ENCODE results near the gene CCDC192. TPM values are rescaled to one million over a fixed set of nuclear protein-coding genes. Genes with fewer than 3 reads are reported as not detected.
"Not testable (repeated sequence)": the region's sequence is repeated elsewhere in the genome, so short reads cannot be mapped to it uniquely, and the experiment has no call there.

Gene CCDC192
- total RNA-seq, 4 donors from 2014 or later, result not detected

DNA sequence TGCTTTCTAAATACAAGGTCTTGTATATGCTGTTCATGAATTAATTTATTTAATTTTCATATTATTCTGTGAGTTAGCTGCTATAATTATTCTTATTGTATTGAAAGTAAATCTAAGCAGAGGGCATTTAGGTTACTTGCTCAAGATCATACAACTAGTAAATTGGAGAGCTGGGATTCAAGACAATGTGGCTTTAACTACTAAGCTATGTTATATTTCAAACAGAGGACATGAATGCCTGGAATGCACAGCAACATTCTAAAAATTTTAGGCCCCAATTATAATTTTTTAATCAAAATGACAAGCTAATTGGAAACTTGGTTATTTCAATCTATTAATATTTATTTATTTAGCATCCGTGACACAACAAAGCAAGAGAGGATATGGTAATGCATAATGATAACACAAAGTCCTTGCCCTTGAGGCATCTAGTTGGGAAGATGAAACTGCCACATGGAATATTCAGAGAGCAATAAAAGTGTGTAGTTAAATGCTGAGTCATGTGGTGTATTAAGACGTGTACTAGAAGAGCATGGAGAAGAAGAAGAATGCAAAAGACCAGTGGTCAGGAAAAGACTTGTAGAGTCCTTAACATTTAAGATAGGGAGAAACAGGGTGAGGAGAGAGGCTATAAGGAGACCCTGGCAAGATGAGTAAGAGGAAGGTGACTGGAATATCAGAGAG is 29.9 kb upstream of the CCDC192 start:
- H3K36me3 ChIP-seq, result no peaks in the 10 kb centered on the region
- H3K27ac ChIP-seq, result no peak overlapping the region
- in situ Hi-C loops (cut with MboI; ENCODE audit: low pct_ligation_motif_present in 1 of 4, low pct_unique_long_range_greater_than_20kb in 1 of 4, low sequenced_read_pairs in 3 of 4), result no loop called here
- H3K9me3 ChIP-seq, result no peaks in the 10 kb centered on the region
- 56 to 91% methylated on average over 1 to 2 of the region's 2 CpGs for WGBS, 2 donors (ENCODE audit: low coverage in 1 of 2)
- intact Hi-C loops (cut with DNase I; ENCODE audit: low total_unique reads), result no loop called here
- no peak for DNase-seq
- TF ChIP-seq, protein P1, sequence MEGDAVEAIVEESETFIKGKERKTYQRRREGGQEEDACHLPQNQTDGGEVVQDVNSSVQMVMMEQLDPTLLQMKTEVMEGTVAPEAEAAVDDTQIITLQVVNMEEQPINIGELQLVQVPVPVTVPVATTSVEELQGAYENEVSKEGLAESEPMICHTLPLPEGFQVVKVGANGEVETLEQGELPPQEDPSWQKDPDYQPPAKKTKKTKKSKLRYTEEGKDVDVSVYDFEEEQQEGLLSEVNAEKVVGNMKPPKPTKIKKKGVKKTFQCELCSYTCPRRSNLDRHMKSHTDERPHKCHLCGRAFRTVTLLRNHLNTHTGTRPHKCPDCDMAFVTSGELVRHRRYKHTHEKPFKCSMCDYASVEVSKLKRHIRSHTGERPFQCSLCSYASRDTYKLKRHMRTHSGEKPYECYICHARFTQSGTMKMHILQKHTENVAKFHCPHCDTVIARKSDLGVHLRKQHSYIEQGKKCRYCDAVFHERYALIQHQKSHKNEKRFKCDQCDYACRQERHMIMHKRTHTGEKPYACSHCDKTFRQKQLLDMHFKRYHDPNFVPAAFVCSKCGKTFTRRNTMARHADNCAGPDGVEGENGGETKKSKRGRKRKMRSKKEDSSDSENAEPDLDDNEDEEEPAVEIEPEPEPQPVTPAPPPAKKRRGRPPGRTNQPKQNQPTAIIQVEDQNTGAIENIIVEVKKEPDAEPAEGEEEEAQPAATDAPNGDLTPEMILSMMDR (IDR thresholded peaks at IDR 0.05), result no peak
- TF ChIP-seq EP300 (IDR thresholded peaks at IDR 0.05; ENCODE audit: low read depth), result no peak
- TF ChIP-seq POLR2A (IDR thresholded peaks at IDR 0.05), result no peak
- TF ChIP-seq POLR2AphosphoS5 (IDR thresholded peaks at IDR 0.05), result no peak
- H3K4me1 ChIP-seq, result no peaks in the 10 kb centered on the region
- no peak overlapping the region for H3K4me3 ChIP-seq
- H3K27me3 ChIP-seq, result no peaks in the 10 kb centered on the region

DNA sequence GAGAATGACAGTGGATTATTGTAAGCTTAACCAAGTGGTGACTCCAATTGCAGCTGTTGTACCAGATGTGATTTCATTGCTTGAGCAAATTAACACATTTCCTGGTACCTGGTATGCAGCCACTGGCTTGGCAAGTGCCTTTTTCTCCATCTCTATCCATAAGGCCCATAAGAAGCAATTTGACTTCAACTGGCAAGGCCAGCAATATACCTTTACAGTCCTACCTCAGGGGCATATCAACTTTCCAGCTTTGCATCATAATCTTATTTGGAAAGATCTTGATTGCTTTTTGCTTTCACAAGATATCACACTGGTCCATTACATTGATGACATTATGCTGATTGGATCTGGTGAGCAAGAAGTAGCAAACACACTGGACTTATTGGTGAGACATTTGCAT is 26.2 kb upstream of the CCDC192 start:
- DNase-seq; H3K27ac ChIP-seq; H3K27me3 ChIP-seq; H3K4me3 ChIP-seq; in situ Hi-C loops (cut with MboI; ENCODE audit: low pct_ligation_motif_present in 1 of 4, low pct_unique_long_range_greater_than_20kb in 1 of 4, low sequenced_read_pairs in 3 of 4); H3K9me3 ChIP-seq; H3K4me1 ChIP-seq; intact Hi-C loops (cut with DNase I; ENCODE audit: low total_unique reads); H3K36me3 ChIP-seq: not testable (repeated sequence)

DNA sequence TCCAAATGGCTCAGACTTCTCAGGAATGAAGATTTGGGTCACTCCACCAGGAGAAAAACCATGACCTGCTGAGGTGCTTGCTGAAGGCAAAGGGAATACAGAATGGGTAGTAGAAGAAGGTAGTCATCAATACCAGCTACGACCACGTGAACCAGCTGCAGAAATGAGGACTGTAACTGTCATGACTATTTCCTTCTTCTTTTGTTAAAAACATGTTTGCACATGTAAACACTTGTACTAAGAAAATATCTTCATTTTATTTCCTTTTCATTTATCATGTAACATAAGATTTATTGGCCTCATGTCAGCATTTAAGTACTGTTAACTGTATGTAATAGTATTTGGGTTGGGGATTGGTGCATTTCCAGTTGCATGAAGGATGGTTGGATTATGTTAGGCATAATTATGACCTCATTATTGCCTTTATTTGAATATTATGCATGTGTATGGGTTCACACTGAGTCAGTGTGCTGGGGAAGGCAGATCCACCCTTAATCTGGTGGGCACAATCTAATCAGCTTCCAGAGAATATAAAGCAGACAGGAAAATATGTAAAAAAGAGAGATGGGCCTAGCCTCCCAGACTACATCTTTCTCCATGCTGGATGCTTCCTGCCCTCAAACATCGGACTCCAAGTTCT is 23.4 kb upstream of the CCDC192 start:
- H3K4me1 ChIP-seq; H3K9me3 ChIP-seq; H3K27me3 ChIP-seq; DNase-seq; H3K36me3 ChIP-seq; intact Hi-C loops (cut with DNase I; ENCODE audit: low total_unique reads); in situ Hi-C loops (cut with MboI; ENCODE audit: low pct_ligation_motif_present in 1 of 4, low pct_unique_long_range_greater_than_20kb in 1 of 4, low sequenced_read_pairs in 3 of 4); H3K4me3 ChIP-seq; H3K27ac ChIP-seq: not testable (repeated sequence)
- 79 to 88% methylated on average over 3 of the region's 3 CpGs for WGBS, 2 donors (ENCODE audit: low coverage in 1 of 2)

DNA sequence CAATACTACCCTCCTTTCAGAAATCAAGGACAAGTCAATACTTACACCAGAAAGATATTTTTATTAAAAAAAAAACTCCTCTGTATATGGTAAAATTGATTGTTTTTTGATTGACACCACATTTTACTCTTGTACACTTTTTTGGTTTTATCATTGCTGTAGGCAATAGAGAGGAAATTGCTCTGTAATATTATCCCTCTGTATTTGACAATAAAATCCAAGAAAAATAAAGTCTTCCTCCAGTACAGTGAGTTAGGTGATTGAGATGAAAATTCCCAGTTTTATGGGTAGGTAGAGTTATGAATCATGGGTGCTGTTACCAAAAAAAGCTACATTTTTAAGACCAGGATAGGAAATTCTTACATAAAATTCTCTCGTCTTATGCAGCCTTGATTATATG is 22.6 kb upstream of the CCDC192 start:
- intact Hi-C loops (cut with DNase I; ENCODE audit: low total_unique reads), result no loop called here
- H3K9me3 ChIP-seq, result no peaks in the 10 kb centered on the region
- no peaks in the 10 kb centered on the region for H3K4me1 ChIP-seq
- no peaks in the 10 kb centered on the region for H3K27me3 ChIP-seq
- H3K36me3 ChIP-seq, result no peaks in the 10 kb centered on the region
- TF ChIP-seq POLR2A (IDR thresholded peaks at IDR 0.05), result no peak
- no peak for TF ChIP-seq EP300 (IDR thresholded peaks at IDR 0.05; ENCODE audit: low read depth)
- TF ChIP-seq POLR2AphosphoS5 (IDR thresholded peaks at IDR 0.05), result no peak
- TF ChIP-seq, protein P1 (IDR thresholded peaks at IDR 0.05), result no peak
- H3K27ac ChIP-seq, result no peak overlapping the region
- DNase-seq, result no peak
- no peak overlapping the region for H3K4me3 ChIP-seq
- 89 to 91% methylated on average over 1 of the region's 1 CpG for whole genome bisulfite sequencing, 2 donors (ENCODE audit: low coverage in 1 of 2)
- in situ Hi-C loops (cut with MboI; ENCODE audit: low pct_ligation_motif_present in 1 of 4, low pct_unique_long_range_greater_than_20kb in 1 of 4, low sequenced_read_pairs in 3 of 4), result no loop called here

DNA sequence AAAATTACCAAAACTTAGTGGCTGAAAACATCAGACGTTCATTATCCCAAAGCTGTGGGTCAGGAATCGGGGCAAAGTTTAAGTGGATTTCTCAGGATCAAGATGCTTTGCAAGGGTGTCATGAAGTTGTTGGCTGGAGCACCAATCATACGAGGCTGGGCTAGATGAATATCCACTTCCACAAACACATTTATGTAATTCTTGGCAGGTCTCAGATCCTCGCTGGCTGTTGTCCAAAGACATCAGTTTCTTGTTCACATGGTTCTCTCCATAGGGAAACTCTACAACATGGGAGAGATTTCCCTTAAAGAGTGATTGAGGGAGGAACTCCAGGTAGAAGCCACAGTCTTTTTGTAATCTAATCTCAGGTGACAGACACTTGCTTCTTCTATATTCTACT is 20.2 kb upstream of the CCDC192 start:
- no peak for DNase-seq
- intact Hi-C loops (cut with DNase I; ENCODE audit: low total_unique reads) (no loop called here), in situ Hi-C loops (cut with MboI; ENCODE audit: low pct_ligation_motif_present in 1 of 4, low pct_unique_long_range_greater_than_20kb in 1 of 4, low sequenced_read_pairs in 3 of 4) (no loop called here)
- no peaks in the 10 kb centered on the region for H3K9me3 ChIP-seq
- H3K4me3 ChIP-seq, result no peak overlapping the region
- H3K27me3 ChIP-seq, result no peaks in the 10 kb centered on the region
- WGBS, 2 donors (ENCODE audit: low coverage in 1 of 2), result 47 to 69% methylated on average over 3 to 4 of the region's 4 CpGs
- no peaks in the 10 kb centered on the region for H3K36me3 ChIP-seq
- no peak overlapping the region for H3K27ac ChIP-seq
- TF ChIP-seq POLR2AphosphoS5 (IDR thresholded peaks at IDR 0.05) (no peak), EP300 (IDR thresholded peaks at IDR 0.05; ENCODE audit: low read depth) (no peak), POLR2A (IDR thresholded peaks at IDR 0.05) (no peak)
- TF ChIP-seq, protein P1 (IDR thresholded peaks at IDR 0.05), result no peak
- no peaks in the 10 kb centered on the region for H3K4me1 ChIP-seq

Data from transverse colon (tissue), 4 donors.